GM21528 (cell line): Measurements from ENCODE around the gene OSBP2.

Experiments
- ATAC-seq: cut with Tn5 transposase; IDR thresholded peaks from one replicate; pipeline ENCODE4 v1.9.1; 2021; ENCODE audit warnings: mild to moderate bottlenecking, moderate library complexity; ENCODE audit not compliant: unreplicated experiment, low FRiP score

Gene OSBP2

DNA sequence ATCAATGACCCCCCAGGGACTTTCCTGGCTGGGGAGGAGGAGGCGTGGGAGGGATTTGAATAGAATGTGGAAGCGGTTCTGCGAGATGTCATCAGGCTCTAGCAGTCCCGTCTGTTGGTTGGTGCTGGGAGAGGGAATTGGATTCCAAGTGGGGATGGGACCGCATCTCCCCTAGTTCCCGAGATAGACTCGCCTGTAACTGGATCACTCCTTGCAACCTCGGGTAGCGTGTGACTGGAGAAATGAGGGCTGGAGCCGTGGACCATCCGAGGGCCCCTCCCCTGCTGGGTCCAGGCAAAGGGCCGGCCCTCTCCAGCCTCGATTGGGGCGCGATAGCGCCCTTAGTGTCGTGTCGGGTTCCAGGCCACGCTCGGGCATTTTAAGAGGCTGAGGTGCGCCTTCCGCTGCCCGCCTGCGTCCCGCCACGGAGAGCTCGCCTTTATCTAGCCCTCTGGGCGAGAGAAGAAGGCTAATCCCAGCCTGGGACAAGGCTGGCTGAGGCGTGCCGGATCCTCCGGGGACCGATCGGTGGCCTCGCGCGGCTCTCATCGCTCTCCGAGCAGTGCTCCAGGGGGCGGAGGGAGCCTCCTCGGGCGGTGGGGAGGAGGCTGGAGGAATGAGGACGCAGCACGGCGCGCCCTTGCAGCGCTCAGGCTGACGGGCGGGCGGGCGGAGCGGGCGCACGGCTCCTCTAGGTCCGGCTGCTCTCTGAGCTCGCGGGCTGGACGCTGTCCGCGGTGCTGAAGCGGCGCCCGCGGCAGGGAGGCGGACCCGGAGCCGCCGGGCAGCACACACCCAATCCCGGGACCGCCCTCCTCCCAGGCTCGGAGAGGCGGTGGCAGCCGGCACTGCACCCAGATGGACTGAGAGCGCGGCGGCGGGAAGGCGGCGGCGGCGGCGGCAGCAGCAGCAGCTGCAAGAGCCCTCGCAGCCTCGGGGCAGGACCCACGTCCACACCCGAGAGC is 107.8 kb downstream of the OSBP2 start:
- no peak for ATAC-seq

DNA sequence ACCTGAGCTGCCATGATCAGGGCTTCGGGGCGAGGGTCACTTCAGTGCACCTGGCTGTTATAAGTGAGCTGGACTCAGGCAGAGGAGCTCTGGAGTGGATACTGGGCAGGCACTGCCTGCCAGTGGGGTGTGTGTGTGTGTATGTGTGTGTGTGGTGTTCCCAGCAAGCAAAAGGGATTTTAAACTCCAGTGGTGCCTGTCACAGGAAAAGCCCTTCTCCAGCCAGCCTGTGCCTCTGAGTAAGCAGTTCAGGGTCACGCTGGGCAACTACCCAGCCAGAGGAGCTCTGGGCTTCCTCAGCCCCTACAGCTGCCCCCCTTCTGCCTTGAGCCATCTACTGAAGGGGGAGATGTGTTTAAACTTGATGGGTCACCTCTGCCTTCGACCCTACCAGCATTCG is 109.0 kb downstream of the OSBP2 start:
- ATAC-seq = no peak

DNA sequence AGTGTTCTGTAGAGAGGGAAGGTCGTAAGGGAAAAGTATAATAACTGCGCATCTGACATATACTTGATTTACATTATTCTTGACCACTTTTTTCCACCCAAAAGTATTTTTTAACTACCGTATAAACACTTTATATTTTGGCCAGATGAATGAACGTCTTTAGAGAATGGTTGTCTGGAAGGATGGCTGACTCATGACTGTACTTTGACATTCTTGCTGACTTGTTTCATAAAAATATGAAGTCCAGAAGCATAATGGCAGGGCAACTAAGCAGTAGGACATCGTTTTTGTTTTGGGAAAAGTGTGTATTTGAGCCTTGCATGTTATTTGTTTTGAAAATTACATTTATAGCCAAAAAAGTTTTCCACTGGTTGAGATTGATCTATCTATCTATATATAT is 110.0 kb downstream of the OSBP2 start:
- ATAC-seq = no peak

DNA sequence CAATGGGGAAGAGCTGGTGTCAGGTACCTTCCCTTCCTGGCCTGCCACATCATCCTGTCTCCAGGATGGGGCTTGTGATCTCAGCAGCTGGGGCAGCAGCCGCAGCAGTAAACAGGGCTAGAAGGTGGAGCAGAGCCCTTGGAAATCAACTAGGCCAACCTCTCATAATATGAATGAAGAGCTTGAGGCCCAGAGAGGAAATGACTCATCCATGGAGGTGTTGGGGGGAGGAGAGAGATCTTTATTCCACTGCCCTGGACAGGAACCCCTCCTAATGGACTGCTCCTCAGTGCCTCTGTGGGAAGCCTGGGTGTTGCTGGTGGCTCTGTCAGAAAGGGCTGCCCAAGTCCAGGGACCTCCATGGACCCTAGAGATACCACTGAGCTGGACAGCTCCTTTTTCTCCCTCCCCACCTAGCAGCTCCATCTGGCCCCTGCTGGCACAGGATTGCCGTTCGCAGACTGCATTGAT is 111.8 kb downstream of the OSBP2 start:
- no peak for ATAC-seq

DNA sequence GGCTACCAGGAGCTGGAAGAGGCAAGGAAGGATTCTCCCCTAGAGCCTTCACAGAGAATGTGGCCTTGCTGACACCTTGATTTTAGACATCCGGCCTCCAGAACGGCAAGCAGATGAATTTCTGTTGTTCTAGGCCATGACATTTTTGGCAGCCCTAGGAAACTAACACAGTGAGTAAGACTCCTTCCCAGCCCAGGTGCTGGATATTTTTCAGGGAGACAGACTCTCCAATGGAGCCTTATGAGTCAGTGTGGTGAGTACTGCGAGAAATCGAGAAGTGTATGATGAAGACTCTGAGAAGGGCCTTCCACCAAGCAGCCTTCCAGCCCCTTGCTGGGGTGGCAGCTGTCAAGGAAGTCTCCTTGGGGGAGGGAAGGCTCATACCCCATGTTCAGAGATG is 114.4 kb downstream of the OSBP2 start:
- ATAC-seq = no peak

DNA sequence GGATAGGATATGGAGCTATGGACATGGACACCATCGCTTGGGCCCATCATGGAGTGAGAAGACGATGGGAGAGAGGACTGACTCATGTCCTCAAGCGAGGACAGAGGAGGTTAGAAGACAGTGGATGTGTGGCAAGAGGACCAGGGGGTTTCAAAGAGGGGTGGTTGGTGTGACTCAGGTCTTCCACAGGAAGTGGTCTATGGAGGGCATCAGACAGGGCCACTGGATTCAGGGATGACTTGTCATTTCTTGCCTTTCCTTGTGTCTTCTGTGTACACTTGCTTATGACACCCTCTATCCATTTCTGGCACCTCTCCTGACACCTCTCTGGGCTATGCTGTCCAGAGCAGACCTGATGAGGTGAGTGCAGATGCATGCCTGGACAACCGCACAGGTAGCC is 115.4 kb downstream of the OSBP2 start:
- ATAC-seq = no peak

DNA sequence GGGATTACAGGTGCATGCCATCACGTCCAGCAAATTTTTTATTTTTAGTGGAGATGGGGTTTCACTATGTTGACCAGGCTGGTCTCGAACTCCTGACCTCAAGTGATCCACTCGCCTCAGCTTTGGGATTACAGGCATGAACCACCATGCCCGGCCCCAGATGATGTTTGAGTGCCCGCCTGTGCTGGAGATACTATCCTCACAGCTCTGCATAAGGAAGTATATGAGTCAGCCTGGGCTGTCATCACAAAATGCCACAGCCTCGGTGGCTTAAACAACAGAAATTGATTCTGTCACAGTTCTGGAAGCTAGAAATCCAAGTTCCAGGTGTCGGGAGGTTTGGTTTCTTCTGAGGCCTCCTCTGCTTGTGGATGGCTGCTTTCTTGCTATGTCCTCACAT is 119.3 kb downstream of the OSBP2 start:
- no peak for ATAC-seq

DNA sequence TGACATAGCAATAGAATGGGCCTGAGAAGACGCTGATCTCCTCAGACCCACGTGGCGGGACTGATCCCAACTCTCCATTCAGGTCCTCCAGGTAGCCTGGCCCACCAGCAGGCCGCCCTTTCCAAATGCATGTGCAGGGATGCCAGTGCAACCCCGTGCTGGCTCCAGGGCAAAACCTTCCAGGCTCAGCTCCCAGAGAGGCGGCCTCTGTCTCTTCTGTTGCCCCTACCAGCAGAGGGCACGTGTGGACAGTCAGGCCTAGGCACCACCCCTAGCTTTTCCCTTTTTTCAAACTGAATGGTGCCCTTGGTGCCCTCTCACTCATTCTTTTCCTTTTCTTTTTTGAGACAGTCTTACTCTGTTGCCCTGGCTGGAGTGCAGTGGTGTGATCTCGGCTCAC is 121.7 kb downstream of the OSBP2 start:
- ATAC-seq = no peak

DNA sequence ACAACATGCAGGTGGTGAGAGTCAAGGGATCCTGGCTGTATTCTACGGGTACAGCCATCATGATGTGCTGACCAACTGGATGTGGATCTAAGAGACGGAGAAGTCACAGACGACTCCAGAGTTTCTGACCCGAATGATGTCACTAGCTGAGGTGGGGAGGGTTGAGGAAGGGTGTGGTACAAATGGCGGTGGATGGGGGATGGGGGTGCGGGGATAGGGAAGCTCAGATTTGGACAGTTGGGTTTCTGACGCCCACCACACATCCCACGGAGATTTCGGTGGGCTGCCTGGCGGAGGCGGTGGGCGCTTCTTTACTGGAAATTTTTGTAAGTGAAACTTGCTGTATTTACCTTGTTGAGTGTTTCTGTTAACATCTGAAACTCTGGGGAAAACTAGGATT is 126.7 kb downstream of the OSBP2 start:
- ATAC-seq = no peak

DNA sequence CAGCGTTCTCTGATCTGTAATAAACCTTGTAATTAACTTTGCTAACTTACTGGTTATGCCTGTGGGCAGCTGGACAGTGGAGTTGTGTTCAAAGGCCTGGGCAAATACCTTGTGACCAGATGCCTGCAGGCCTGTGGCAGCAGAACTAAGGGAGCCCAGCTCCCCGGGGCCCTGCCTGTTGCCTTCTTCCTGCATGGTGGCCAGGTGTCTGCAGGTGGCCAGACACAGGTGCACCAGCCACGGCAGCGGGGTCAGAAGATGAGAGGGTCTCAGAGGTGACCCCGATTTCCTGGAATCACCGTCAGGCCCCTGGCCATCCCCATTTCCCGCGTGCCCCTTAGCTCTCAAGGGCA is 127.2 kb downstream of the OSBP2 start:
- ATAC-seq = no peak

DNA sequence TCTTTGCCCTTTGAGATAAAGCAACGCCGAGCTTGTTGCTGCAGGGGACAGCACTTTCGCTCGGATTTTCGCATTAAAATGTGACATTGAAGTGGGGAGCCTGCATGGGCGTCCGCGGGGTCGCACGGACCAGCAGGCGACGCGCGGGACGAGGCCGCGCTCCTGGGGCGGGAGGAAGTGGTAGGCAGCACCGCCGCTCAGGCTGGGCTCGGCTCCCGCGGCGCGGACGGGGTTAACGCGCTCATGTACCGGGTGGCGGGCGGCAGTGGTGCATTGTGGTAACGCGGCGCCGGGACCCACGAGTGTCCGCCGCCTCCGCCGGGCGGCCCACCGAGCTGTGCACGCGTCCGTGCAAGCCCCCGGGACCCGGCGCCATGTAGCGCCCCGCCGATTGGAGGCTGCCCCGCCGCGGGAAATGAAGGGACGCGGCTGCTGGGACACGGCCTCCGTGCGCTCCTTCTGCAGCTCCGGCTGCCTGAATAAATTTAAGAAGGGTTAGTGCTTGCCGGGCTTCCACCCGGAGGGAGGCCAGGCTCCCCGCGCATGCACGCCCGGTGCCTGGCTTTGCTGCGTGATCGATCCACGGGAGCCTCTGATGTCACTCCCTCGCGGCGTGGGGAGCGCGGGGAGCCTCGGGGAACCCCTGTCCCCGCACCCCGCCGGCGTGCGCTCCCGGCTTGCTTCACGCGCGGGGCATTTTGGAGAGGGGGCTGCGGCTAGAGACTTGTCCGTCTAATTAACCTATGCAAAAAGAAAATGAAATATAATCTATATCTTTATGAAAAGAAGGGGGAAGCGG is 127.7 kb downstream of the OSBP2 start:
- ATAC-seq = no peak

DNA sequence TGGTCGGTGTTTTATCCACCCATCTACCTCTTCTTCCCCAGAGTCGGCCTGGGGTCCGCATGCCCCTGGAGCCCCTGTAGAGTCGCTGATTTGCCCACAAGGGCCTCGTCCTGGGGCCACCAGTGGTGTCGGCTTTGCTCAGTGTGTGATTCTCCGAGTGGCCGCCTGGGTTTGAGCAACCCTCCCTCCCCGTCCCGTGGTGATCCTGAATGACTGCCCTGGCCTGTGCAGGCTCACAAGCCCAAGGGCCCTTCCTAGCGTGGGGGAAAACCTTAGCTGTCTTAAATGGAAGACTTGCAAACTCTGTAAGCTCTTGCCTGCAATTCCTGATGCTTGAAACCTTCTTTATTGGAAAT is 128.3 kb downstream of the OSBP2 start:
- ATAC-seq = no peak

DNA sequence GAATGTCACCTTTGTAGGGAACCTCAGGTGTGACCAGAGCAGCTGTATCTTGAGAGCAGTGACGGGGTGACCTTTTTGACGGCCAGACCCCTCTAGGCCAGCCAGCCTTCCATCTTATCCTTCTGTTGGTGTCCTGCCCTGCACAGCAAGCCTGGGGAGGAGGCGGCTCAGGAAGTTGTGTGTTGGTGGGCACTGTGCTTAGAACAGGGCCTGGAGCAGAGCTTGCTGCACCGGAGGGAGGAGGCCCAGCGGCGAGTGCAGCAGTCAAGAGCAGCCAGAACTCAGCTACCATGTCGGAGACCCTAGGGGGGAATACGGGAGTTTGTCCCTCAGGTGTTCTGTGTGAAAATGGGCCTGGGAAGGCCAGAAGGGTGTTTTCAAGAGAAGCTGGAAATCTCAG is 129.4 kb downstream of the OSBP2 start:
- no peak for ATAC-seq

DNA sequence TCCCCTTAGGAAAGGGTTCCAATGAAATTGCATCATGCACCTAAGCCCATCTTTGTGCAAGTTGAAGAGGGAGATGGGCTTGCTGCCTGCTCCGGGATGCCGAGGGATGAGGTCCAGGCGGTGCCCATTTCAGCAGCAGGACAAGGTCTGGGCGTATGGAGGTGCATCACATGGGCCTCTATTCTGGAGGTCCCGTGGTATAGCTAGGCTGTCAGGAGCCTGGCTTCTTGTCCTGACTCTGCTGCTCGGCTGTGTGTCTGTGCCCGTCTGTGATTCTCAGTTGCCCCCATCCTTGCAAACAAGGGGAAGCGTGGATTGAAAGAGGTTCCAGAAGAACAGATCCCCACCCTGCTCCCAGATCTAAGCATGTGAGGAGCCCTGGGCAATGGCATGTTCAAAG is 130.0 kb downstream of the OSBP2 start:
- ATAC-seq = no peak

DNA sequence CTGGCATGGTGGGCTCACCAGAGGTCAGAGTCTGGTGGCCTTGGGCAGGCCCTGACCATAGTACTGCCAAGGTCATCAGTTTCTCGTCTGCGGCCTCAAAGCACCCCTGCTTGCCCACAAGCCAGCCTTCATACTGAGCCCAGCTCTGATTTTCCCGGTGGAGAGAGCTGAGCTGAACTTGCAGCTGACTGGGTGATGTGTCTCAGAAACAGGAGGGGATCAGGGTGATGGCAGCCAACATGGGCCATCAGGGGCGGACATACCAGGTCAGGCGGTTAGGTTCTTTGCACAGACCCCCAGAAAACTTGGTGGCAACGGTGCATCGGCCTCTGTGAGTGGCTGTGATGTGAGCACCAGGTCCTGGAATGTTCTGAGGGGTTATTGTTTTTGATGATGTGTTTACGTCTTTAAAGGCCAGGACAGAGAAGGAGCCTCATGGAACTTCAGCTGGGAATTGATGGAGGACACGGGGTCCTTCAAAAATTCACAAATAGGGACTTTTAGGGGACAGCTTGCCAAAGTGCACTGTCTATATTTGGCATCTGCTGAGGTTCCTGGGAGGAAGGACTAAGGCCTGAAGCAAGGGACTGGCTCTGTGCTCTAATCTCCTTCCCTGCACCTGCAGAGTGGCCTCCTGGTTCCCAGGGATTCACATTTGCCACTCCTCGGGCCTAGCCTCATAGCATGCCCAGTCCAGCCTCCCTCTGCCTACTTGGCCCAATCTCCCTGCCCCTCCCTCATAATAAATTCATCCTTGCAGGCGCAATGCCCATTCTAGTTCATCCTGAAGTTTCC is 131.2 kb downstream of the OSBP2 start:
- ATAC-seq = no peak

DNA sequence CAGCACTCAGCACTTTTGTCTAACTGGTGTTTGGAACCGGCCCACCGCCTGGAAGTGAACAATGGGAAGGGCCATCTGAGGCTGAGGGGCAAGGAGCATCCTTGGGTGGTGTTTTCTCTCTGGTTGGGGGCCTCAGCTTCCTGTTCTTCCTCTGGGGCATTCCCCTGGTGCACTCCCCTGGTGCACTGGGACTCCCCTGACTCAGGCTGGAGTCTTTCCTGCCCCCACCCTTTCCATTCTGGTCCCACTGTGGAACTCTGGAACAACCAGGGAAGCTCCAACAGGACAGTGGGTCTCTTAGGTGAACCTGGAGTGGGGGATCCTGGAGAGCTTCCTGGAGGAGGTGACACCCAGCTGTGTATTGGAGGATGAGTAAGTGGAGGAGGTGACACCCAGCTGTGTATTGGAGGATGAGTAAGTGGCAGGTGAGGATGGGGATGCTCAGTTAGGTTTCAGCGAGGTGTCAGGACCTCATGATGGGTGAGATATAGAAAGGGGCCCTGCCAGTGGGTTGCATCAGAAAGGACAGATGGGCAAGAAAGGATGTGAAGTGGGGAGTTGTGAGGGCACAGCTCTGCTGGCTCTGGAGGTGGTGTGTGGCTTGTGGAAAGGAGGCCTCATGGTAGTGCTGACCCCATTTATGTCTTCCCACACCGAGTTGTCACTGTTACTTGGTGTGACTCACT is 132.1 kb downstream of the OSBP2 start:
- ATAC-seq = no peak

DNA sequence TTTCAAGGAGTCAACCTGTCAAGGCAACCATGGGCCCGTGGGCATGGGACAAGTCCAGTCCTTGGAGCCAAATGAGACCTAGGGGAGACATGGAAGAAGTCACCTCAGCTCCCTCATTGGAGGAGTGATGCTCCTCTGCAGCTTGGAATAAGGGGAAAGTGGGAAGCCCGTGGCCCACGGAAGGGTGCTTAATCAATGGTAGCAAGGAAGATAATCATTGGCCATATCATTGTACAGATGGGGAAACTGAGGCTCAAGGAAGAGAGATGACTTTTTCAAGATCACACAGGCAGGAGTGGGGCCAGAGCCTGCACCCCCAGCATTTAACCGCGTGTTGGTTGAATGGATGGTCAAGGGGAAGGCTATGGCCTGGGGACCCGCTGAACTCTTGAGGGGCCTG is 133.0 kb downstream of the OSBP2 start:
- ATAC-seq = no peak

DNA sequence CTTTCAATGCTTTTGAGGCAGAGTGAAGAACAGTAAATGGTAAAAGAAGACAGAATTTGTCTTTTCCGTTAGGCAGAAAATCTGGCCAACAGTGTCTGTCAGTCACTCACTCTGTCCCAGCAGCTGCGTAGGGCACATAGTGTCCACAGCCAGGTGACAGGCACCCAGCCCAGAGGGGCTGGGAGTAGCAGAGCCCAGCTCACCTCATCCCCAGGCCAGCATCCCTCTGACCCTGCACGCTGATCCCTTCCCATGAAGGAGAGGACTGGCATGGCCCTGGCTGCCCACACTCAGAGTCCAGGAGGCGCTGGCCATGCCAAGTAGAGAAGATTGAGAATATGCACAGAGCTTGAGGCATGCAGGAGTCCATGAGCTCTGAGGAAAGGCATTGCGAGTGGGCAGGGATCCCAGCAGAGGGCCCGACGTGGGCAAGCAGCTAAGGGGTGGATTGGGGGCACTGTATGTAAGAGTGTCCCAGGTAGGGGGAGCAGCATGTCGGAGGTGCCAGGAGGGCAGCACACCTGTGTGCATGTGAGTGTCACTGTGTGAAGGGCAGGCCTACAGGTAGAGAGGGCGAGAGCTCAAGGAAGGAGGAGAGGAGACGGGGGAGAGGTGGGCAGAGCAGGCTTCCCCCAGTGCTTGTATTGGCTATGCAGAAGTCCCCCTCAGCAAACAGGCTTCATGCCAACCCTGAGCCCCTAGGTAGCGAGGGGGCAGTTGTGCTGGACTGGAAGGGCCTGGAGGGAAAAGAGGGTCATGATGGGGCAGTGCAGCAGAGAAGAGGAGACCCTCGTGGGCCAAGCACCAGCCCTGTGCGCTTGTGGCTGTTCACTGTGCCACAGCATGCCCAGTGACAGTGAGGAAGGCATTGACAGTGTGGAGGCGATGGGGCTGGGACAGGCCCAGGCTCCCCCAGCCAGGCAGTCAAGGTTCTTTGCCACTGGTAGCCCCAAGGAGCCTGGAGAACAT is 133.8 kb downstream of the OSBP2 start:
- no peak for ATAC-seq

DNA sequence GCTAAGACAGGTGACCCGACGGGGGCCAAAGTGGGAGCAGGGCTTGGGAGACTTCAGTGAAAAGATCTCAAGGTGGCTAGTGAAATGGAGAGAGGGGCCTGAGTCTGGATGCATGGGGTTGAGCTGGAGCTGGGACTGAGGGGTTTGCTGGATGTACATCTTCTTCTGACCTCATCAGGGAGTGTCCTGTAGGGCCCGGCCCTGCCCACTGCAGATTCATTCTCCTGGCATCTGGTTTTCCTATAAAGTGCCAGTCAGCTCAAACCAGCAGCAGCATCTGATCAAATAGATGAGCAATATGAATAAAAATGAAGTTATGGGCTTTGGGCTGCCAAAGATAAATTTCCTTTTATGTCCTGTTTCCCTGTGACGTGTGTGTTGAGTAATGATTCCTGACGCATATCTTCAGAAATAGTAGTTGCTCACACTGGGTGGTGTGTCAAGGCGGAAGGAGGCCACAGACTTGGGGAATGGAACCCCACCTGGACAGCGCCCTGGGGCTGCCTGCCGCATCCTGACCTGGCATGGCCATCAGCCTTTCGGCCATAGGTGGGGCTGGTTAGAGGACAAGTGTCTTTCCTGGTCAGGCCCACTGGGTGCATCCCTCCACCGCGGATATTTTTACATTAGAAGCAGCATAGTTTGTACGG is 135.4 kb downstream of the OSBP2 start:
- ATAC-seq = no peak
